Choroid plexus epithelial cell (primary cell): Measurements from ENCODE around the gene CROCC.

Source experiments
- DNase-seq: peaks from one replicate; pipeline ENCODE4 v3.0.0-alpha.2; 2010; ENCODE audit warnings: low read depth
- H3K4me3 ChIP-seq: 2 replicates; pipeline ENCODE4 v1.5.1; 2011; ENCODE audit warnings: low read depth, mild to moderate bottlenecking, control low read depth, low read length, moderate library complexity
- CTCF ChIP-seq: conservative IDR thresholded peaks from 2 replicates; pipeline ENCODE4 v1.5.1; 2011; ENCODE audit warnings: low read depth, mild to moderate bottlenecking, control low read depth, inconsistent platforms, low read length, moderate library complexity

Gene CROCC

DNA sequence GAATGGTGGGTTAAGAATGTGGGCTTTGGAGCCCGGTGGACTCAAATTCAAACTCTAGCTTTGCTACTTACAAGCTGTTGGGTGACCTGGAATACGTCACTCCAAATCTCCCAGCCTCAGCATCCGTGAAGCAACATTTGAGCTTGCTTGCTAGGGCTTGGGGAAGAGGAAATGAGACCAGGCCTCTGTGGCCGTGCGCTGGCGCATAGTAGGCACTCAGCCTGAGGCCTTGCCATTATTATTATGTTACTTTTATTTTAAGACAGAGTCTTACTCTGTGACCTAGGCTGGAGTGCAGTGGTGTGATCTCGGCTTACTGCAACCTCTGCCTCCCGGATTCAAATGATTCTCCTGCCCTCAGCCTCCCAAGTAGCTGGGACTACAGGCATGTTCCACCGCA lies 70.9 kb downstream of the CROCC start:
- DNase-seq = no peak
- H3K4me3 ChIP-seq = no peak overlapping the region
- TF ChIP-seq CTCF = no peak

DNA sequence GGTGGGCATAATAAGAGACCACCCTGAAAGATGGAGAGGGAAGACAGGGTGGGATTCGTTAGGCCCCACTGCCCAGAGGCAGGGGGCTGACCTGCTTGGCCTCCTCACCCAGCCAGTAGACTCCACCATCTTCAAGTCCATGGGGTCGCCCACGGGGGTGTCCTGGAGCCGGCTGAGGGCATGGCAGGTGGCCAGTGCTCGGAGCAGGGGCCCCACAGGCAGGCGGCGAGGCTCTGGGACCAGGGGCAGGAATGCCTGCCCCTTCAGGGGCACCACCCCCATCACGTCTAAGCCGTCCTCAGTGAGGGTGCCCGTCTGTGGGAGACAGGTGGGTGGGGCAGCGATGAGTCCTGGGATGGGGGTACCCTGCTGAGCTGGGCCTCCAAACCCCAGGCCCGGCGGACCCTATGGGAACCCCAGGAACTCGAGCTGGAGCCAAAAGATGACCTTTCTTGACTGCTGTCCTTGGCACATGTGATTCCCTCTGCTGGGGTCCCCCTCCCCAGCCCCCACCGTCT lies 71.8 kb downstream of the CROCC start:
- no peak overlapping the region for H3K4me3 ChIP-seq
- no peak for DNase-seq
- no peak for TF ChIP-seq CTCF

DNA sequence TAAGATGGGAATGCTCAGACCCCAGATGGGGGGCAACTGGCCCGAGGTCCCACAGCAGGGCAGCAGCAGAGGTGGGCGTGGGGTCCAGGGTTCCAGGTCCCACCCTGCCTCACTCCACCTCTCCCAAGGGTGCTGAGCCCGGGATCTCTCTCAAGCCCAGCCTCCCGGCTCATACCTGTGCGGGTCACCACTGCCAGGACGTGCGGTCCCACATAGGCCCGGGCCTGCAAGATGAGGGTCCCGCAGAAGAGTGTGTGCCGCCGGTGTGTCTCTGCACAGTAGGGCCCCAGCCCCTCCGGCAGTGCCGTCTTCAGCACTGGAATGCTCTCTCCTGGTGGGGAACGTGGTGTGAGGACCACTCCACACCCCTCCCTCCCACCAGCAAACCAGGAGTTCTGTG lies 75.1 kb downstream of the CROCC start:
- no peak overlapping the region for H3K4me3 ChIP-seq
- DNase-seq = no peak
- no peak for TF ChIP-seq CTCF

DNA sequence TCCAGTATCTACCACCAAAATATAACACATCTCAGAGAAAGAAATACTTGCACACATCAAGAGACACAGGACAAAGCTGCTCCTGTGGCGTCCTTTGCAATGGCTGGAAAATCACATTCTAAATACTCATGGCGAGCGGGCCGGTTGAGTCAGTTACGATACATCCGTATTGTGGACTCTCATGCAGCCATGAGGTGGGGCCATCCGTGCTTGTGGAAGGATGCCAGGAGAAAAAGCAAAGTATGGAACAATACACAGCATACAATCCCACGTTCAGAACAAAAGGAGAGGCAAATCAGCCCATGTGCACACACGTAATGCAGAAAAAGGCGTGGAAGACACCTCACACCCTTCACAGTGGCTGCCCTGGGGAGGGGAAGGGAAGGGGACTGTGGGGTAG lies 76.9 kb downstream of the CROCC start:
- no peak overlapping the region for H3K4me3 ChIP-seq
- TF ChIP-seq CTCF = no peak
- no peak for DNase-seq

DNA sequence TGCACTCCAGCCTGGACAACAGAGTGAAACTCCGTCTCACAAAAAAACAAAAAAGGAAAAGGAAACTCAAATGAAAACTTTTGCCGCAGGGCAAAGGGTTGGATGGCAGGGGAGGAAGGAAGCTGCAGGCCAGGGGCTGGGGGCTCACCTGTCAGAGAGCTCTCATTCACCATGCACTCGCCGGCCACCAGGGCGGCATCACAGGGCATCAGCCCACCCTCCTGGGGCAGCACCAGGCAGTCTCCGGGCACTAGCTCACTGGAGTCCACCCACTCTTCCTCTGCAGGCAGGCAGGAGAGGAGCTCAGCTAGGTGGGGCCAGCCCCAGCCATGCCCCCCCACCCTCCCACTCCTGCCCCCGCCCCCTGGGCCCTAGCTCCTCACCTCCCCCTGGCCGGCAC lies 78.1 kb downstream of the CROCC start:
- no peak for DNase-seq
- no peak overlapping the region for H3K4me3 ChIP-seq
- no peak for TF ChIP-seq CTCF

DNA sequence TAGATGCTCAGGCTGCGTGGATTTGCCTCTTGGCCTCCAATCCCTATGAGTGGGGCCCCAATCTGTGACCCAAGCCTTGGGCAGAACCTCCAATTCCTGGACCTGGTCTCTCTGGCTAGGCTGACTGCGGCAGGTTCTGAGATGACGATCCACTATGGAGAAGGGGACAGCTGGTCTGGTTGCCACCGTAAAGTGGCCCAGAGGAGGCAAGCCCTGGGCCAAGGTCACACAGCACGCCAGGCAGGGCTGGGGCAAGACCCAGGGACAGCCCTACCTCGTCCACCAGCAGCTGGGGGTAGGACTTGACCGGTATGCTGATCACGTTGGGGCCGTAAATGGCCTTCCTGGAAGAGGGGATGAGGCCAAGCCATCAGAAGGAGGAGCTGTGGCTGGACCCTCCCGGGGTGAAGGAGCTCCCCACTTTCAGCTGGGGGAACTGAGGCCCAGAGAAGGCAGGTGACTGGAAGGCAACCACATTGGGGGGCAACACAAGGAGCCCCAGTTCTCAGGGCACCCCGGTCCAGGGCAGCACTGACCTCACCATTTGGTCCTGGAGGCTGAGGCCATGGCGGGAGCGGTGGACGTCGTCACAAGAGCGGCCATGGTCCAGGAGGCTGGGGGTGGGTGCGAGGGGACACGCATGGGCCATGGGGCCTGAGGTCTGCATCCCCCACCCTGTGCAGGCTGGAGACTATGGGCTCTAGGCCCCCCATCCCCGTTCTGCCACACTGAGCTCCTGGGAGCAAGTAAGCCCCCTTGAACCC lies 80.2 kb downstream of the CROCC start:
- TF ChIP-seq CTCF = no peak
- no peak for DNase-seq

DNA sequence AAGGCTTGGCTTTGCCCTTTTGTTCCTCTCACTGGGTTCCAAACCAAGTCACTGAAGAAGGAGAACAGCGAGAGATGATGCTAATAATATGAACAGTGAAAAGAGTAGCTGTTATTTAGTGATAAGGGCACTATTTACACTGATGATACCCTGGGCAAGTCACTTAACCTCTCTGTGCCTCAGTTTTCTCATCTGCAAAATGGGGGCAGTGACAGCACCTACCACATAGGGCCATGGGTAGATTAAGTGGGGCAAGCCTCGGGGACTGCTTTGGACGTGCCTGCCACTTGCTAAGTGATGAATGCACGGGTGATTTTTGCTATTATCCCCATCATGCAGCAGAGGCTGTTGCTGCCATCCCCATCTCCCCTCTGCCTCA lies 80.8 kb downstream of the CROCC start:
- no peak for TF ChIP-seq CTCF
- DNase-seq = no peak
- H3K4me3 ChIP-seq = no peak overlapping the region

More for the DNA sequence above, 80.2 kb downstream of the CROCC start:
- H3K4me3 ChIP-seq = no peak overlapping the region
